OCI-LY1 (cell line): Measurements from ENCODE around the gene KCP.

ENCODE experiments used
- EZH2 ChIP-seq: fragments of 200-600 bp; sonication (generic), shearing (Covaris generic); IDR thresholded peaks from 2 replicates; pipeline ENCODE4 v1.8.0; 2017; ENCODE audit warnings: borderline replicate concordance, mixed run types, mild to moderate bottlenecking, antibody characterized with exemption, low read length, moderate library complexity, mixed read lengths
- TF ChIP-seq, protein P1 (sequence below): fragments of 200-600 bp; sonication (generic), shearing (Covaris generic); IDR thresholded peaks from 2 replicates; pipeline ENCODE4 v1.5.1; 2017; ENCODE audit warnings: mild to moderate bottlenecking, antibody characterized with exemption, low read length, moderate library complexity, mixed read lengths

DNA sequence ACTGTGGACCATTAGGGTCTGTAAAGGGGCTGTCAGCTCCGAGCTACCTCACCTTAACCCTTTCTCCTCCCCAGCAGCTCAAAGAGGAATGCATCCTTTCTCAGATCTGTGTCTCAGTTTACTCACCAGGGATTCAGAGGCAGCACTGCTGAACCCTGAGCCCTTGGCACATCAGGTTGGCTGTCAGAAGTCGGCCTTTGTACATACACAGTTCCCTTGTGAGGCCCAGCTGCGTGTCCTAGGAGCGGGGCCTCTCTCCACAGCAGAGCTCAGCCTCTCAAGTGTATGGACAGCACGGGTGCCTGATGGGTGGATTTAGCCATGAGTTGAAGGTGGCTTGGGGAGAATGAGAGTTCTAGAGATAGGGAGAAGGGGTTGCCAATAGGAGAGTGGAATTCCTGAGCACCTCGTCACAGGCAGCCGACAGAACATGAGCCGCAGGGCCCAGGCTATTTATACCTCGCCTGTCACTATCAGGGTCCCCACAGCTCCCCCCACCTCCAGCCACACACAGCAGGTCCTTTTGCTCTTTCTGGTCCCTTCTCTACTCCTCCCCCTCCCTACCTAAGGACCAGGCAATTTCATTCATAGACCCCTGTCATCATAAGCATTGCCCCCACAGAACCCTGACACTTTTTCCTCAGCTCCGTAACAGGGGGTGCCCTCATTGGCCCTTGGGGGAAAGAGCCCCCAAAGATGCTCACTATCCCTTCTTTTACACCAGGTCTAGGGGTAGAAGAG is 82.4 kb downstream of the KCP start:
- no peak for TF ChIP-seq EZH2
- TF ChIP-seq, protein P1, sequence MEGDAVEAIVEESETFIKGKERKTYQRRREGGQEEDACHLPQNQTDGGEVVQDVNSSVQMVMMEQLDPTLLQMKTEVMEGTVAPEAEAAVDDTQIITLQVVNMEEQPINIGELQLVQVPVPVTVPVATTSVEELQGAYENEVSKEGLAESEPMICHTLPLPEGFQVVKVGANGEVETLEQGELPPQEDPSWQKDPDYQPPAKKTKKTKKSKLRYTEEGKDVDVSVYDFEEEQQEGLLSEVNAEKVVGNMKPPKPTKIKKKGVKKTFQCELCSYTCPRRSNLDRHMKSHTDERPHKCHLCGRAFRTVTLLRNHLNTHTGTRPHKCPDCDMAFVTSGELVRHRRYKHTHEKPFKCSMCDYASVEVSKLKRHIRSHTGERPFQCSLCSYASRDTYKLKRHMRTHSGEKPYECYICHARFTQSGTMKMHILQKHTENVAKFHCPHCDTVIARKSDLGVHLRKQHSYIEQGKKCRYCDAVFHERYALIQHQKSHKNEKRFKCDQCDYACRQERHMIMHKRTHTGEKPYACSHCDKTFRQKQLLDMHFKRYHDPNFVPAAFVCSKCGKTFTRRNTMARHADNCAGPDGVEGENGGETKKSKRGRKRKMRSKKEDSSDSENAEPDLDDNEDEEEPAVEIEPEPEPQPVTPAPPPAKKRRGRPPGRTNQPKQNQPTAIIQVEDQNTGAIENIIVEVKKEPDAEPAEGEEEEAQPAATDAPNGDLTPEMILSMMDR = no peak
